ENCODE results near the gene SLC9A8. TPM values are rescaled to one million over a fixed set of nuclear protein-coding genes. Genes with fewer than 3 reads are reported as not detected.

SLC9A8 gene
- total and polyA plus RNA-seq, 2 experiments from 2014 or later = 4.2 to 5.0 TPM

DNA sequence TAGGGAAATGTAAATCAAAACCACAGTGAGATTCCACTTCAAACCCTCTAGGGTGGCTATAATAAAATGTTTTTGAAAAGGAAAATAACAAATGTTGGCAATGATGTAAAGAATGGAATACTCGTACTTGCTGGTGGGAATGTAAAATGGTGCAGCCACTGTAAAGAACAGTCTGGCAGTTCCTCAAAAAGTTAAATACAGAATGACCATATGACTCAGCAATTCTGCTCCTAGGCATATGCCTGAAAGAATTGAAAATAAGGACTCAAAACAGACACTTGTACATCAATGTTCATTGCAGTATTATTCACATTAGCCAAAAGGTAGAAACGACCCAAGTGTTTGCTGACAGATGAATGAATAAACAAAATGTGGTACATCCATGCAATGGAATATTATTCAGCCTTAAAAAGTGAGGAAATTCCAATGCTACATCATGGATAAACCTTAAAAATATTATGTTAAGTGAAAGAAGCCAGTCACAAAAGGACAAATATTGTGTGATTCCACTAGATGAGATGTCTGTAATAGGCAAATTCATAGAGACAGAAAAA lies 113.3 kb downstream of the SLC9A8 start:
- Histone ChIP-seq H3K4me2 (ENCODE audit: unreplicated experiment) (no peak overlapping the region), H3F3A (ENCODE audit: insufficient read depth) (0 out of 2 replicates have a peak, but pooled peaks cover 11% of the 10 kb centered on the region), H3K9me2 (ENCODE audit: insufficient read depth) (no peaks in the 10 kb centered on the region), H2AFZ (no peak overlapping the region), H4K20me1 (ENCODE audit: insufficient read depth) (no peaks in the 10 kb centered on the region), H3K36me3 (ENCODE audit: low read depth) (no peaks in the 10 kb centered on the region), H3K79me2 (ENCODE audit: insufficient read depth) (no peaks in the 10 kb centered on the region), H3K4me3 (no peak overlapping the region), H3K27ac (no peak overlapping the region), H3K9ac (no peak overlapping the region), H3K27me3 (replicated peaks; ENCODE audit: insufficient read depth) (no peaks in the 10 kb centered on the region), H3K4me1 (ENCODE audit: insufficient read depth) (peaks cover 4% of the 10 kb centered on the region; the same call in 1 of the 2 replicates), H3K9me3 (ENCODE audit: low read depth) (no peaks in the 10 kb centered on the region)
- in situ Hi-C loops (cut with MboI) = no loop called here
- no peak for TF ChIP-seq EZH2 (IDR thresholded peaks at IDR 0.05; ENCODE audit: insufficient read depth, poor library complexity, severe bottlenecking)
- TF ChIP-seq EZH2phosphoT487 (IDR thresholded peaks at IDR 0.05; ENCODE audit: insufficient read depth, low read depth) = no peak
- WGBS, 2 experiments (ENCODE audit: low coverage in 1 of 2, low lambda C conversion rate in 2 of 2, missing lambda C conversion rate in 2 of 2) = 47 to 50% methylated on average over 2 of the region's 2 CpGs
- DNase-seq = peak; percentile 14

DNA sequence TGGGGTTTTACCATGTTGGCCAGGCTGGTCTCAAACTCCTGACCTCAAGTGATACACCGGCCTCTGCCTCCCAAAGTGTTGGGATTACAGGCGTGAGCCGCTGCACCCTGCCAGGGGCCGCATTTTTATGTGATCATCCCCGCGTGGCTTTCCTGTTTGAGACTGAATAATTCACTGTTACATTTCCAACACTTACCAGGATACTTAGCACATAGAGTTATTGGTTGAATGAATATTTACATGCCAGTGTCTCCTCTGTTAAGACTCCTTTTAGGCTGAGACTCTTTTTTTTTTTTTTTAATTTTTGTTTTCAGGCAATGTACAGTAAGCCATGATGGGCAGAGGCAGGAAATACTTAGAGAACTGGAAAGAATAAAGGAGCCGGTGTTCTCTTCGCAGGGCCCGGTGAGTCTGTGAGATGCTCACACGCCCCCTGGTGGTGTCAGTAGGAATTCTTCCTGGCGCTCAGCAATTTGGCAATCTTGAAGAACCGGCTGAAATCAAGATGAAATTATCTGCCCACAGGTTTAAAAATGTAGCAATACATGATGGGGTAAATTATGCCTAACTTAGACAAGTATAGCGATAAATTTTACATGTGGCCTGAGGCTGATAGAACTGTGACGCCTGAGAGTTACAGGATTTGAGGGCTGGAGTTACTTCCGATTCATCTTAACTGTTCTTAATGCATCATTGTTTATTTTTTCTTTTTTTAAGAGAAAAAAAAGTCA lies 115.9 kb downstream of the SLC9A8 start:
- no peaks in the 10 kb centered on the region for H3K9me2 ChIP-seq (ENCODE audit: insufficient read depth)
- peaks cover 4% of the 10 kb centered on the region; the same call in 1 of the 2 replicates for H3K4me1 ChIP-seq (ENCODE audit: insufficient read depth)
- no peaks in the 10 kb centered on the region for H3K27me3 ChIP-seq (replicated peaks; ENCODE audit: insufficient read depth)
- 12 to 16% methylated on average over 15 of the region's 15 CpGs for whole genome bisulfite sequencing, 2 experiments (ENCODE audit: low coverage in 1 of 2, low lambda C conversion rate in 2 of 2, missing lambda C conversion rate in 2 of 2)
- no peaks in the 10 kb centered on the region for H3K36me3 ChIP-seq (ENCODE audit: low read depth)
- 0 out of 2 replicates have a peak, but pooled peaks cover 11% of the 10 kb centered on the region for H3F3A ChIP-seq (ENCODE audit: insufficient read depth)
- H3K4me3 ChIP-seq = peak overlapping the region; percentile 6; the same call in 1 of the 2 replicates
- no peaks in the 10 kb centered on the region for H3K79me2 ChIP-seq (ENCODE audit: insufficient read depth)
- H3K9ac ChIP-seq = peak overlapping the region; percentile 36; the same call in 1 of the 2 replicates
- no peaks in the 10 kb centered on the region for H4K20me1 ChIP-seq (ENCODE audit: insufficient read depth)
- peak overlapping the region; percentile 36 for H3K4me2 ChIP-seq (ENCODE audit: unreplicated experiment)
- peak; percentile 89 for DNase-seq
- no peak for TF ChIP-seq EZH2phosphoT487 (IDR thresholded peaks at IDR 0.05; ENCODE audit: insufficient read depth, low read depth)
- TF ChIP-seq EZH2 (IDR thresholded peaks at IDR 0.05; ENCODE audit: insufficient read depth, poor library complexity, severe bottlenecking) = no peak
- H3K27ac ChIP-seq = peak overlapping the region; percentile 22; the same call in 1 of the 2 replicates
- in situ Hi-C loops (cut with MboI) = no loop called here
- no peaks in the 10 kb centered on the region for H3K9me3 ChIP-seq (ENCODE audit: low read depth)
- peak overlapping the region; percentile 81 for H2AFZ ChIP-seq

DNA sequence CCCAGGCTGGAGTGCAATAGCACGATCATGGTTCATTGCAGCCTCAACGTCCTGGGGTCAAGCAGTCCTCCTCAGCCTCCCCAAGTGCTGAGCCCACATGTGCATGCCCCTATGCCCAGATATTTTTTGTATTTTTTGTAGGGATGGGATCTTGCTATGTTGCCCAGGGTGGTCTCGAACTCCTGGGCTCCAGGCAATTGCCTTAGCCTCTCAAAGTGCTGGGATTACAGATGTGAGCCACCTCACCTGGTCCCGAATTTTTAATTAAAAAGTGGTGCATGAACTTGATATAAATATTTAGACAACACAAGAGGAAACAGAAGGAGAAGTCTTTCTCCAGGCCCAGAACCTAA lies 116.5 kb downstream of the SLC9A8 start:
- no peaks in the 10 kb centered on the region for H3K9me3 ChIP-seq (ENCODE audit: low read depth)
- peaks cover 4% of the 10 kb centered on the region; the same call in 1 of the 2 replicates for H3K4me1 ChIP-seq (ENCODE audit: insufficient read depth)
- TF ChIP-seq EZH2phosphoT487 (IDR thresholded peaks at IDR 0.05; ENCODE audit: insufficient read depth, low read depth) (no peak), EZH2 (IDR thresholded peaks at IDR 0.05; ENCODE audit: insufficient read depth, poor library complexity, severe bottlenecking) (no peak)
- H3K27me3 ChIP-seq (replicated peaks; ENCODE audit: insufficient read depth) = no peaks in the 10 kb centered on the region
- no peaks in the 10 kb centered on the region for H3K9me2 ChIP-seq (ENCODE audit: insufficient read depth)
- in situ Hi-C loops (cut with MboI) = no loop called here
- H3K4me2 ChIP-seq (ENCODE audit: unreplicated experiment) = peak overlapping the region; percentile 6
- H3K27ac ChIP-seq = 0 out of 2 replicates have a peak overlapping the region, but pooled peaks have one; percentile 22
- H3F3A ChIP-seq (ENCODE audit: insufficient read depth) = 0 out of 2 replicates have a peak, but pooled peaks cover 11% of the 10 kb centered on the region
- WGBS, 2 experiments (ENCODE audit: low coverage in 1 of 2, low lambda C conversion rate in 2 of 2, missing lambda C conversion rate in 2 of 2) = 30 to 32% methylated on average over 4 of the region's 4 CpGs
- H3K36me3 ChIP-seq (ENCODE audit: low read depth) = no peaks in the 10 kb centered on the region
- H2AFZ ChIP-seq = peak overlapping the region; percentile 81
- no peak for DNase-seq
- H3K9ac ChIP-seq = peak overlapping the region; percentile 2; the same call in 1 of the 2 replicates
- no peaks in the 10 kb centered on the region for H3K79me2 ChIP-seq (ENCODE audit: insufficient read depth)
- no peaks in the 10 kb centered on the region for H4K20me1 ChIP-seq (ENCODE audit: insufficient read depth)
- H3K4me3 ChIP-seq = no peak overlapping the region

DNA sequence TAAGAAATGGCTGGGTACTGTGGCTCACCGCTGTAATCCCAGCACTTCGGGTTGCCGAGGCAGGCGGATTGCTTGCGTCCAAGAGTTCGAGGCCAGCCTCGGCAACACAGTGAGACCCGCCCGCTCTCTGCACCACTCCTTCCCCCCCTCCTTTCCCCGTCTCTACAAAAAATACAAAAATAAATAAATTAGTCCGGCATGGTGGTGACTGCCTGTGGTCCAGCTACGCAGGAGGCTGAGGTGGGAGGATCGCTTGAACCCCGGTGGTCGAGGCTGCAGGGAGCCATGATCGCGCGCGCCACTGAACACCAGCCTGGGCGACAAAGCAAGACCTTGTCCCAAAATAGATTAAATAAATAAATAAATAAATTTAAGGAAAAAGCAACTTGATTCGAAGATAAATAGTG lies 123.1 kb downstream of the SLC9A8 start:
- no peaks in the 10 kb centered on the region for H3K27me3 ChIP-seq (replicated peaks; ENCODE audit: insufficient read depth)
- H3K4me2 ChIP-seq (ENCODE audit: unreplicated experiment) = peak overlapping the region; percentile 88
- WGBS, 2 experiments (ENCODE audit: low coverage in 1 of 2, low lambda C conversion rate in 2 of 2, missing lambda C conversion rate in 2 of 2) = 6 to 8% methylated on average over 20 to 21 of the region's 21 CpGs
- peak overlapping the region; percentile 89 for H3K4me3 ChIP-seq
- no peaks in the 10 kb centered on the region for H3K9me2 ChIP-seq (ENCODE audit: insufficient read depth)
- H3K36me3 ChIP-seq (ENCODE audit: low read depth) = peaks cover 3% of the 10 kb centered on the region; the same call in 1 of the 2 replicates
- TF ChIP-seq EZH2phosphoT487 (IDR thresholded peaks at IDR 0.05; ENCODE audit: insufficient read depth, low read depth) (no peak), EZH2 (IDR thresholded peaks at IDR 0.05; ENCODE audit: insufficient read depth, poor library complexity, severe bottlenecking) (no peak)
- H3K9me3 ChIP-seq (ENCODE audit: low read depth) = no peaks in the 10 kb centered on the region
- in situ Hi-C loops (cut with MboI) = no loop called here
- H2AFZ ChIP-seq = peak overlapping the region; percentile 96
- H4K20me1 ChIP-seq (ENCODE audit: insufficient read depth) = 0 out of 2 replicates have a peak, but pooled peaks cover 4% of the 10 kb centered on the region
- DNase-seq = no peak
- peaks cover 46% of the 10 kb centered on the region for H3K79me2 ChIP-seq (ENCODE audit: insufficient read depth)
- H3K27ac ChIP-seq = 0 out of 2 replicates have a peak overlapping the region, but pooled peaks have one; percentile 11
- H3K9ac ChIP-seq = peak overlapping the region; percentile 93
- H3F3A ChIP-seq (ENCODE audit: insufficient read depth) = peaks cover 5% of the 10 kb centered on the region; the same call in 1 of the 2 replicates
- peaks cover 19% of the 10 kb centered on the region for H3K4me1 ChIP-seq (ENCODE audit: insufficient read depth)
